ENCODE data around the gene LILRB5.
A peak's percentile ranks its signal among the peaks of the same experiment; 100 is the strongest.
"Not testable (repeated sequence)": the region's sequence is repeated elsewhere in the genome, so short reads cannot be mapped to it uniquely, and the experiment has no call there.

LILRB5 gene

GRCh38 chr19:54216869-54217268 lies 40.2 kb downstream of the LILRB5 start:
- no peak for DNase-seq (ENCODE audit: low read depth)
- TF ChIP-seq CTCF (IDR thresholded peaks at IDR 0.05; ENCODE audit: insufficient read depth, low read depth, low read length, missing control alignments) = no peak
- H3K4me3 ChIP-seq (ENCODE audit: low read depth, low read length) = no peak overlapping the region

- not testable (repeated sequence) for DNase-seq (ENCODE audit: low read depth); H3K4me3 ChIP-seq (ENCODE audit: low read depth, low read length)
Measured at GRCh38 chr19:54214734-54215133, 42.3 kb downstream of the LILRB5 start.

- not testable (repeated sequence) for H3K4me3 ChIP-seq (ENCODE audit: low read depth, low read length); DNase-seq (ENCODE audit: low read depth)
Measured at GRCh38 chr19:54214217-54214616, 42.9 kb downstream of the LILRB5 start.

- no peak for TF ChIP-seq CTCF (IDR thresholded peaks at IDR 0.05; ENCODE audit: insufficient read depth, low read depth, low read length, missing control alignments)
- no peak for DNase-seq (ENCODE audit: low read depth)
- H3K4me3 ChIP-seq (ENCODE audit: low read depth, low read length) = no peak overlapping the region
Measured at GRCh38 chr19:54211235-54211634, 45.8 kb downstream of the LILRB5 start.

- no peak for TF ChIP-seq CTCF (IDR thresholded peaks at IDR 0.05; ENCODE audit: insufficient read depth, low read depth, low read length, missing control alignments)
- H3K4me3 ChIP-seq (ENCODE audit: low read depth, low read length) = no peak overlapping the region
- no peak for DNase-seq (ENCODE audit: low read depth)
Measured at GRCh38 chr19:54209811-54210494, 47.1 kb downstream of the LILRB5 start.

GRCh38 chr19:54209058-54209810 lies 47.8 kb downstream of the LILRB5 start:
- no peak overlapping the region for H3K4me3 ChIP-seq (ENCODE audit: low read depth, low read length)
- DNase-seq (ENCODE audit: low read depth) = peak; percentile 59
- no peak for TF ChIP-seq CTCF (IDR thresholded peaks at IDR 0.05; ENCODE audit: insufficient read depth, low read depth, low read length, missing control alignments)

GRCh38 chr19:54208784-54209057 lies 48.4 kb downstream of the LILRB5 start:
- TF ChIP-seq CTCF (IDR thresholded peaks at IDR 0.05; ENCODE audit: insufficient read depth, low read depth, low read length, missing control alignments) = no peak
- no peak overlapping the region for H3K4me3 ChIP-seq (ENCODE audit: low read depth, low read length)
- peak; percentile 67 for DNase-seq (ENCODE audit: low read depth)
